Neural progenitor cell (in vitro differentiated cells): ENCODE measurements around the gene ADGRG1. TPM values are rescaled to one million over a fixed set of nuclear protein-coding genes. Genes with fewer than 3 reads are reported as not detected.

ENCODE experiments used
- DNase-seq: peaks from one replicate; pipeline ENCODE4 v3.0.0-alpha.2; 2016; ENCODE audit warnings: low spot score
- H2AFZ ChIP-seq: fragments of 200-600 bp; sonication (generic); replicated peaks from 2 replicates; pipeline ENCODE4 v1.6.1; 2016; ENCODE audit warnings: antibody characterized with exemption
- H3F3A ChIP-seq: fragments of 200-600 bp; sonication (generic); 2 replicates; pipeline ENCODE4 v1.6.1; 2016; ENCODE audit warnings: antibody characterized with exemption, low read depth
- H3K27ac ChIP-seq: fragments of 200-600 bp; sonication (generic); 2 replicates; pipeline ENCODE4 v1.5.1; 2016; ENCODE audit warnings: mild to moderate bottlenecking
- H3K27me3 ChIP-seq: fragments of 200-600 bp; sonication (generic); 2 replicates; pipeline ENCODE4 v1.6.1; 2016; ENCODE audit warnings: mild to moderate bottlenecking, moderate library complexity
- H3K36me3 ChIP-seq: fragments of 200-600 bp; sonication (generic); 2 replicates; pipeline ENCODE4 v1.5.1; 2016
- H3K4me1 ChIP-seq: fragments of 200-600 bp; sonication (generic); 2 replicates; pipeline ENCODE4 v1.6.1; 2016; ENCODE audit warnings: mixed run types
- H3K4me2 ChIP-seq: fragments of 200-600 bp; sonication (generic); 2 replicates; pipeline ENCODE4 v1.6.1; 2016
- H3K4me3 ChIP-seq: fragments of 200-600 bp; sonication (generic); 2 replicates; pipeline ENCODE4 v1.5.1; 2016
- H3K79me2 ChIP-seq: fragments of 200-600 bp; sonication (generic); 2 replicates; pipeline ENCODE4 v1.6.1; 2016; ENCODE audit warnings: low read depth
- H3K9ac ChIP-seq: fragments of 200-600 bp; sonication (generic); 2 replicates; pipeline ENCODE4 v1.6.1; 2016
- H3K9me3 ChIP-seq: fragments of 200-600 bp; sonication (generic); 2 replicates; pipeline ENCODE4 v1.5.1; 2016; ENCODE audit warnings: low read depth
- H4K20me1 ChIP-seq: fragments of 200-600 bp; sonication (generic); 2 replicates; pipeline ENCODE4 v1.6.1; 2016; ENCODE audit warnings: low read depth
- H3K27ac Mint-ChIP-seq: 3 replicates; pipeline ENCODE4 v1.8.0; 2021; ENCODE audit warnings: mixed read lengths
- H3K27me3 Mint-ChIP-seq: 2 replicates; pipeline ENCODE4 v1.8.0; 2022; ENCODE audit warnings: low read depth, mild to moderate bottlenecking, inconsistent platforms, moderate library complexity, mixed read lengths; ENCODE audit not compliant: insufficient read depth
- H3K36me3 Mint-ChIP-seq: 3 replicates; pipeline ENCODE4 v1.8.0; 2021; ENCODE audit warnings: mixed read lengths
- H3K4me1 Mint-ChIP-seq: 3 replicates; pipeline ENCODE4 v1.8.0; 2021; ENCODE audit warnings: mixed read lengths
- H3K4me3 Mint-ChIP-seq: 3 replicates; pipeline ENCODE4 v1.8.0; 2021; ENCODE audit warnings: mild to moderate bottlenecking, moderate library complexity, mixed read lengths
- H3K9me3 Mint-ChIP-seq: 3 replicates; pipeline ENCODE4 v1.8.0; 2020; ENCODE audit warnings: mixed read lengths
- CTCF ChIP-seq: fragments of 200-600 bp; sonication (generic); IDR thresholded peaks from 2 replicates; pipeline ENCODE4 v1.5.1; 2017; ENCODE audit warnings: antibody characterized with exemption, mild to moderate bottlenecking
- EZH2 ChIP-seq: fragments of 200-600 bp; sonication (generic); IDR thresholded peaks from 2 replicates; pipeline ENCODE4 v1.6.1; 2017; ENCODE audit warnings: antibody characterized with exemption, mild to moderate bottlenecking, moderate library complexity
- EZH2phosphoT487 ChIP-seq: fragments of 200-600 bp; sonication (generic); IDR thresholded peaks from 2 replicates; pipeline ENCODE4 v1.6.1; 2017; ENCODE audit warnings: antibody characterized with exemption
- total RNA-seq: library from RNA; depleted of rRNA; stranded (reverse); fragments of >200 nt; gene quantifications from 2 replicates; pipeline ENCODE4 v1.2.3, GENCODE V29; 2015; ENCODE audit warnings: low replicate concordance

ADGRG1 gene
- total RNA-seq, 1 donor from 2014 or later: 8.0 TPM

DNA sequence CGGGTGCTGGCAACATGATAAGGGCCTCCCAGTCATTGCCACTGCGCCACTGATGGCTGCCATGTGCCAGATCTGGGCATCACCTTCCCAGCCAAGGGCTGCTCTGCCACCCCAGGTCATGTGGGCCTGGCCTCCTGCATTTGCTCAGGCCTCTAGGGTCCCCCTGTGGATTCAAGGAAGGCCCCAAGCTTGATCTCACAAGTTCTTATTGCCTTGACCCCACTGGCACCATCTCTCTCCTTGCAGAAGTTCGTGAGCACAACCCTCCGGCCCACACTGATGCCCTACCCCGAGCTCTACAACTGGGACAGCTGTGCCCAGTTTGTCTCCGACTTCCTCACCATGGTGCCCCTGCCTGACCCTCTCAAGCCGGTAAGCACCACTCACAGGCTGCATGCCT, 71.5 kb downstream of the ADGRG1 start:
- H3K27ac Mint-ChIP-seq: peak overlapping the region; percentile 54
- H3K4me3 Mint-ChIP-seq: peak overlapping the region; percentile 40
- no peaks in the 10 kb centered on the region for H4K20me1 ChIP-seq
- H3K4me2 ChIP-seq: no peak overlapping the region
- no peaks in the 10 kb centered on the region for H3K36me3 ChIP-seq
- H2AFZ ChIP-seq: no peak overlapping the region
- H3K27ac ChIP-seq: no peak overlapping the region
- no peaks in the 10 kb centered on the region for H3K9me3 ChIP-seq
- no peaks in the 10 kb centered on the region for H3F3A ChIP-seq
- peaks cover 9% of the 10 kb centered on the region for H3K27me3 Mint-ChIP-seq
- H3K9me3 Mint-ChIP-seq: no peaks in the 10 kb centered on the region
- H3K4me1 Mint-ChIP-seq: peaks cover 25% of the 10 kb centered on the region
- no peak for DNase-seq
- H3K9ac ChIP-seq: no peak overlapping the region
- H3K27me3 ChIP-seq: no peaks in the 10 kb centered on the region
- no peak overlapping the region for H3K4me3 ChIP-seq
- no peaks in the 10 kb centered on the region for H3K36me3 Mint-ChIP-seq
- no peaks in the 10 kb centered on the region for H3K79me2 ChIP-seq
- TF ChIP-seq EZH2 (no peak), EZH2phosphoT487 (no peak), CTCF (no peak)
- peaks cover 13% of the 10 kb centered on the region for H3K4me1 ChIP-seq

GRCh38 chr16:57700781-57701551, 72.5 kb downstream of the ADGRG1 start:
- H3K27ac ChIP-seq: no peak overlapping the region
- peaks cover 5% of the 10 kb centered on the region for H3K27me3 Mint-ChIP-seq
- no peaks in the 10 kb centered on the region for H4K20me1 ChIP-seq
- no peaks in the 10 kb centered on the region for H3K27me3 ChIP-seq
- H3K79me2 ChIP-seq: no peaks in the 10 kb centered on the region
- peak overlapping the region; percentile 75 for H2AFZ ChIP-seq
- no peak overlapping the region for H3K9ac ChIP-seq
- peak overlapping the region; percentile 87 for H3K27ac Mint-ChIP-seq
- no peak overlapping the region for H3K4me3 Mint-ChIP-seq
- peak overlapping the region; percentile 28 for H3K4me2 ChIP-seq
- no peaks in the 10 kb centered on the region for H3F3A ChIP-seq
- H3K9me3 ChIP-seq: no peaks in the 10 kb centered on the region
- H3K4me1 ChIP-seq: peaks cover 13% of the 10 kb centered on the region
- DNase-seq: peak; percentile 33
- no peaks in the 10 kb centered on the region for H3K36me3 ChIP-seq
- H3K4me1 Mint-ChIP-seq: peaks cover 19% of the 10 kb centered on the region
- H3K9me3 Mint-ChIP-seq: no peaks in the 10 kb centered on the region
- H3K36me3 Mint-ChIP-seq: no peaks in the 10 kb centered on the region
- TF ChIP-seq EZH2phosphoT487: no peak
- no peak for TF ChIP-seq EZH2
- no peak for TF ChIP-seq CTCF
- H3K4me3 ChIP-seq: no peak overlapping the region

DNA sequence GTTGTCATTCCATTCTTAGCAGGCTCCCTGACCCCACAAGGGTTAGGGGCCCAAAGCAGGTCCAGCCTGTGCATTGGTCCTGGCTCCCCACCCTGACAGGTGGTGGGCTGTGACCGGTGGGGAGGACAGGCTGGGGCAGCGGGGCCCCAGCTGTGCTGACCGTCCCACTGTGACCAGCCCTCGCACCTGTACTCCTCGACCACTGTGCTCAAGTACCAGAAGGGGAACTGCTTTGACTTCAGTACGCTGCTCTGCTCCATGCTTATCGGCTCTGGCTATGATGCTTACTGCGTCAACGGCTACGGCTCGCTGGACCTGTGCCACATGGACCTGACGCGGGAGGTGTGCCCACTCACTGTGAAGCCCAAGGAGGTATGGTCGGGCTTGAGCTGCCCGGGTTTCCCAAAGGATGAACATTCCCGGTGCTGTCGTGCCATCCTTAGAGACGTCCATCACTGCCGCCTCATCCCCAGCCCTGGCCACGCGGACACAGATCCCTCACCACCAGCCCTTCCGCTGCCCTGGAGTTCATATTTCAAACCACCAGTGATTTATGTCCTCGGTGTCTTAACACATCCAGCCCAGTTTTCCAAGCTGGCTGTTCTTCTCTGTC, 73.4 kb downstream of the ADGRG1 start:
- no peak overlapping the region for H2AFZ ChIP-seq
- no peak for TF ChIP-seq EZH2
- no peak for TF ChIP-seq CTCF
- TF ChIP-seq EZH2phosphoT487: no peak
- peaks cover 19% of the 10 kb centered on the region for H3K4me1 Mint-ChIP-seq
- H3K9me3 ChIP-seq: no peaks in the 10 kb centered on the region
- H3K79me2 ChIP-seq: no peaks in the 10 kb centered on the region
- H3K4me2 ChIP-seq: no peak overlapping the region
- H3K9ac ChIP-seq: no peak overlapping the region
- H3K27ac Mint-ChIP-seq: peak overlapping the region; percentile 48
- no peaks in the 10 kb centered on the region for H3K36me3 ChIP-seq
- no peak overlapping the region for H3K4me3 Mint-ChIP-seq
- no peaks in the 10 kb centered on the region for H3K9me3 Mint-ChIP-seq
- H3K27ac ChIP-seq: no peak overlapping the region
- H3K27me3 Mint-ChIP-seq: peaks cover 5% of the 10 kb centered on the region
- no peaks in the 10 kb centered on the region for H3K36me3 Mint-ChIP-seq
- H3F3A ChIP-seq: no peaks in the 10 kb centered on the region
- H3K4me3 ChIP-seq: no peak overlapping the region
- no peak for DNase-seq
- no peaks in the 10 kb centered on the region for H3K27me3 ChIP-seq
- no peaks in the 10 kb centered on the region for H4K20me1 ChIP-seq
- H3K4me1 ChIP-seq: peaks cover 13% of the 10 kb centered on the region
